DMS114 treated with DMSO at 0.1 percent for 48 hours (cell line): ENCODE data around the gene UBE2J2.

ENCODE experiments used
- DNase-seq: peaks from one replicate; lab custom pipeline; 2025; ENCODE audit not compliant: unreplicated experiment; lab: John Stamatoyannopoulos, UW

The UBE2J2 gene

GRCh38 chr1:1213345-1214265, 60.0 kb downstream of the UBE2J2 start, which contains the start of gene TNFRSF4:
Gene TNFRSF4, minus strand, starts transcription at chr1:1214153. Its CDS starts 26 bp downstream, at chr1:1214127.
- no peak for DNase-seq

DNA sequence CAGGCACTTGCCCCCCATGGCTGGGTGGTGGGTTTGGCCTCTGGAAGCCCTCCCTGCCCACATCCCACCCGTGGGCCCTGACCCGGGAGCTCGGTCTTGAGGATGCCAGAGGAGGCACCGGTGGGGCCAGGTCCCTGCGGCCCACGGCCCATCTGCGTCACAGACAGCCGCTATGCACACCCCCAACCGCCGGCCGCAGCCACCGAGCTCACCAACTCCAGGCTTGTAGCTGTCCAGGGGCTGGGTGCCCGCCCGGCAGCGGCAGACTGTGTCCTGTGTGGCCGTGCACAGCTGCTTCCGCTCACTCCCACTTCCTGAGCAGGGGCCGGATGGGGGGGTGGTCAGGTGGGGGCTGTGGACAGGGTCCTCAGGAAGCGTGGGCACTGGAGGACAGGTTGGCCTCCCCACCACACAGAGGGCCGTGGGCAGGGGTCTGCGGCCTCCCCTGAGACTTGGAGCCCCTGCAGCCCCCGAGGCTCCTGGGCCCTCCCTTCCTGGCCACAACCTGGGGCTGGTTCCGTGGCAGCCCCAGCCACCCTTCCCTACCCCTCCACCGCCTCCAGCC, 60.8 kb downstream of the UBE2J2 start:
- DNase-seq, result no peak

DNA sequence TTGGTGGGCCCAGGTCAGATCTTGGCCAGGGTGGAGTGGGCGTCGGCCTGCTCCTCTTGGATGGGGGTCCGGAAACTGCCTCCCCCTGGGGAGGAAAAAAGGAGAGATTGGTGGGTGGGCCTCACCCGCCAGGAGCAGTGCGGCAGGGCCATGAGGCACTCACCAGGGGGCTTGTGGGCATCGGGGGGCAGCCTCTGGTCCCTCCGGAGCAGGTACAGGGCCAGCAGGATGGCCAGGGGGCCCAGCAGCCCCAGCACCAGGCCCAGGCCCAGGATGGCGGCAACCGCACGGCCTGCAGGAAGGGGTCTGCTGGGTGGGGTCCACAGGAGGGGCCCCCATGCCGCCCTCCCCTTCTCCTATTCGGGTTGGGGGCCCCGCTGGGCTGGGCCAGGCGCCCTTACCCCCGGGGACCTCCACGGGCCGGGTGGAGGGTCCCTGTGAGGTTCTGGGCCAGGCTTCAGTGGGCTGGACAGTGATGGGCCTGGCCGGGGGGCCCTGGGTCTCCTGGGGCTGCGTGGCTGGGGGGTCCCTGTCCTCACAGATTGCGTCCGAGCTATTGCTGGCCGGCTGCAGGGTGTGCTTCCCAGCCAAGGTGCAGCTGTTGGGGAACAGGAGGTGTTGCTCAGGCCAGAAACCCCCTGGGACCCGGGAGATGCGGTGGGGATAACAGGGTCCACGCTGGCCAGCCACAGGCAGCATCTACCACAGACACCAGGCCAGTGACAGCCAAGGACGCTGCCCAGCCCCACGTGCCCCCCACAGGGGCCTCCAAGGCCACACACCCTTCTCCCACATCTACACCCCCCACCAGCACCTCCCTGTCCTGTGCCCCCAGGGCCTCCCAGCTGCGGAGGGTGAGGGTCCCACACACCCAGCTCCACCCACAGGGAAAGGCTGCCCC, 61.9 kb downstream of the UBE2J2 start:
- no peak for DNase-seq

DNA sequence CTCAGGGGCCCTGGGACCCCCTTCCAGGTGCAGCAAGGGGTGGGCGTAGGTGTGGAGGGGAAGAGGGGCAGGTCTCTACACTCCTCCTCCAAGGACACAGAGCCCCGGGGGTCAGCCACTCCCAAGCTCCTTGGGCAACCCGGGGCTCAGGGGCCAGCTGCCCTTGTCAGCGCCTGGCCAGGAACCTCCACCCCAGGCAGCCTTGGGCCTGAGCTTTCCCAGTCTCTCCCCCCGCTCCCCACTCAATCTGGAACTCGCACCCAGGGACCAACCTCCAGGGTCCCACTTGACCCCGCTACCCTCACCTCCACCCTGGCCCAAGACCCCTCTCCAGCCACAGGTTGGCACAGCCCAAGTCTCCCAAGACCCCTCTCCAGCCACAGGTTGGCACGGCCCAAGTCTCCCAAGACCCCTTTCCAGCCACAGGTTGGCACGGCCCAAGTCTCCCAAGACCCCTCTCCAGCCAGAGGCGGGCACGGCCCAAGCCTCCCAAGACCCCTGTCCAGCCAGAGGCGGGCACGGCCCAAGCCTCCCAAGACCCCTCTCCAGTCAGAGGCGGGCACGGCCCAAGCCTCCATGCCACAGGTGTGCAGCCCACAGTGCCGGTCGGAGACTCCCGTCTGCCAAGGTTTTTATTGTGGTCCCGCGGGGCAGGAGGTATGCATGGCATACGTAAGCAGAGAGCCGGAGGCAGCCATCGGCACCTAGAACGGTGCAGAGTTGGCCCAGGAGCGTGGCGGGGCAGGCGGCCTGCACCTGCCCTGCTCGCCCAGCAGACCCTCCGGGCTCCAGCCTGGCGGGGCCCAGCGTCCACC, 62.7 kb downstream of the UBE2J2 start:
- DNase-seq, result no peak

- DNase-seq, result no peak
Measured at GRCh38 chr1:1208713-1209433, 64.8 kb downstream of the UBE2J2 start.

DNA sequence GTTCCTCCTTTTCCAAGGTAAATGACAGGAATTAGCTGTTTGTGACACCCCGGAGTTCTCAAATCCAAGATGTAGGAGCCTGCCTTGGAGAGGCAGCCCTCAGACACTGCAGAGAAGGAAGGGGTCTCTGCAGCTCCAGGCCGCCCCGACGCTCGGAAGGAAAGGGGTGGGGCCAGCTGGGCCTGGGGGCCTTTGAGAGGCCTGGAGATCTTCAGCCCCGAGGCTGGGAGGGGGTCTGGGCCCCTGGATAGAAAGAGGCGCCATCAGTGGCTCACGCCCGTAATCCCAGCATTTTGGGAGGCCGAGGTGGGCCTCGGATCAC, 66.1 kb downstream of the UBE2J2 start:
- no peak for DNase-seq

DNA sequence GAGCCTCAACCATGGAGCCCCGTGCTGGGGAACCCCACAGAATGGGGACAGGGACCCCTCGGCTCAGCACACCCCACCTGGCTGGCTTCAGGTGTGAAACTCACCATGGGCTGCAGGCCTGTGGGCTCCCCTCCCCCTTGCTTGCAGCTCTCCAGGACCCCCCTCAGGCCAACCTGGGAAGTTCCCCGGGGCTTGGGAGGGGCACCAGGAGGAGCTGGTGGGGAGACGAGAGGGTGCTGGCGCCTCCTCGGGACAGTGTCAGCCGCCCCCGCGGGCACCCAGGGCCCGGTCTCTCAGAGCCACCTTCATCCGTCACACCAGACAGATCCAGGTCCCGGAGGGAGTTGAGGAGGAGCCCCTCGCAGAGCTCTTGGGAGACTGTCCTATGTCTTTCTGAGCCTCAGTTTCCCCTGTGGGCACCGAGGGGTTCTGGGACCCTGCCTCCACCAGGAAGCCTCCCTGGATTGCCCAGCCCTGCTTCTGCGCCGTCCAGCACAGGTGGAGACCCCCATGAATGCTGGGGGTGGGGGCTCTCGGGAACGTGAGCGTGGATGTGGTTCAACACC, 66.6 kb downstream of the UBE2J2 start:
- no peak for DNase-seq

GRCh38 chr1:1206376-1206965, 67.2 kb downstream of the UBE2J2 start, which contains the start of gene TNFRSF18:
Gene TNFRSF18, minus strand, starts transcription at chr1:1206592. Its CDS starts 21 bp downstream, at chr1:1206571.
- DNase-seq, result no peak

DNA sequence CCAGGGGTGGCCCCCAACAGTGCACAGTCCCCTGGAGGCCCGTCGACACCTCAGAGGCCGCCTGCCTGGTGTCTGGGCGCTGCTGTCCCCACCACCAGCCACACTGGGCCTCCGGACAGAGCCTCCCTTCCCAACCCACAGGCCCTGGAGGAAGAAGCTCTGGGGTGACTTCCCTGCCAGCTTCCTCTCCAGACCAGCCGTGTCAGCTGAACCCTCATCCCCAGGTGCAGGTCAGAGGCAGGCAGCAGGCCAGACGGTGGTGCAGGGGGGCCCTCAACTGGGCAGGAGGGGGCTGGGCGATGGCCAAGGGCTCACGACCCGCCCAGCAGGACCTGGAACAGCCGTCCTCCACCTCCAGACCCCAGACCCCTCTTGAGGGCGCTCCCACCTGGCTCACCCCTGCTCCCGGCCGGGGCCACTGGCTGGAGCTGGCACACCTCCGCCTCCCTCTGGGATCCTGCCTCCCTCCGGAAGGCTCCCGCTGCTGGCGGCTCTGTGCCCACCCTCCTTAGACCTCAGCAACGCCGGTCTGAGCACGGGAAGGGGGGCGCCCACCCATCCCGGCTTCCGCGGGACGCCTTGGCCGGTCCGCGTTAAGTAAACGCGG, 67.8 kb downstream of the UBE2J2 start:
- DNase-seq, result no peak

DNA sequence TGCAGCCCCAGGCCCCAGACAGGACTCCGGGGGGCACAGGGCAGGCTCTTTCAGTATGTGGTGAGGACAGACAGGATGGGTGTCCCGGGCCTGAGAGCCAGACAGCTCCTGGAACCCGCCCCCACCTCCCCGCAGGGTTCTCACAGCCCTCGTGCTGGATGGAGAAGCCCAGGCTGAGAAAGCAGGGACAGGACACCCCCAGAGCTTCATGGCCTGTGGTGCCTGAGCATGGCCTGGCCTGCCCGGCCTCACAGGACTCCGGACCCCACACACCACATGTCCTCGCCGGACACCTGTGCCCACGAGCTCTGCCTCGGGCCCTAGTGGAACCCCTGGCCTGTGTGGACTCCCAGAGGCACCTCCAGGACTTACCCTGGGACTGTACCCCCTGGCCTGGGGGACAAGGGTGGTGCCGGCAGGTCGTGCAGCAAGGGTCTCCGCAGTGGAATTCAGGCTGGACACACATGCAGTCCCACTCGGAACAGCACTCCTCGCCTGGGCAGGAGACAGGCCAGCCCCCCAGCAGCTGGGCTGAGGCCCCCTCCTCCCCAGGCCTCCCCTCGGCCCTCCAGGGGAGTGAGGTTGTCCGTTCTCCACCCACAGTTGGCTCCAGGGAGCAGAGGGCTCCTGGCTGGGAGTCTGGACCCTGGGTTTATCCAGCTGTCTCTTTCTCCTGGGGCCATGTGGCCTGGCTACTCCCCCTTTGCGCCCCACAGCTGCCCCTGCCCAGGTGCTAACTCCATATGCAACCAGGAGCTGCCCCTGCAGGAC, 68.5 kb downstream of the UBE2J2 start:
- no peak for DNase-seq

GRCh38 chr1:1204425-1204920, 69.2 kb downstream of the UBE2J2 start:
- no peak for DNase-seq
